PC-9 (cell line): Measurements from ENCODE around the gene NR5A1. TPM values are rescaled to one million over a fixed set of nuclear protein-coding genes. Genes with fewer than 3 reads are reported as not detected.

Experiments
- BruUV-seq: library from RNA; stranded (reverse); fragments of 400-500 nt; replicated peaks from 2 replicates; lab custom pipeline; 2021; lab: Mats Ljungman, UMichigan
- CTCF ChIA-PET: fragments of 300-600 bp; sonication (Branson Sonifier 250); formaldehyde crosslinking; loops from one replicate; lab custom pipeline; 2022; ENCODE audit warnings: antibody characterized with exemption; lab: Charles Lee
- POLR2A ChIA-PET: fragments of 300-600 bp; sonication (Branson Sonifier 250); formaldehyde crosslinking; loops from one replicate; lab custom pipeline; 2022; ENCODE audit warnings: antibody characterized with exemption; ENCODE audit not compliant: unreplicated experiment; lab: Charles Lee
- DNase-seq, 2 experiments: peaks; one replicate each; pipeline versions ENCODE4 v3.0.0 to v3.0.0-alpha.2; 2015 to 2022; ENCODE audit warnings: mixed read lengths in 1 of 2
- H2AFZ ChIP-seq: fragments of 200-600 bp; sonication (generic); 2 replicates; pipeline ENCODE4 v1.8.1; 2017; ENCODE audit warnings: antibody characterized with exemption
- H3F3A ChIP-seq: fragments of 200-600 bp; sonication (generic); 2 replicates; pipeline ENCODE4 v1.8.1; 2017; ENCODE audit warnings: antibody characterized with exemption, mild to moderate bottlenecking, low read depth; ENCODE audit not compliant: insufficient read depth
- H3K27ac ChIP-seq: fragments of 200-600 bp; sonication (generic); 2 replicates; pipeline ENCODE4 v1.6.1; 2016; ENCODE audit warnings: mixed run types
- H3K27me3 ChIP-seq: fragments of 200-600 bp; sonication (generic); 2 replicates; pipeline ENCODE4 v1.6.1; 2016; ENCODE audit warnings: low read depth, mixed run types; ENCODE audit not compliant: insufficient read depth
- H3K36me3 ChIP-seq: fragments of 200-600 bp; sonication (generic); 2 replicates; pipeline ENCODE4 v1.6.1; 2016; ENCODE audit warnings: low read depth, mixed run types
- H3K4me1 ChIP-seq: fragments of 200-600 bp; sonication (generic); replicated peaks from 2 replicates; pipeline ENCODE4 v1.6.1; 2016; ENCODE audit warnings: mixed run types; ENCODE audit not compliant: insufficient read depth
- H3K4me2 ChIP-seq: fragments of 200-600 bp; sonication (generic); 2 replicates; pipeline ENCODE4 v1.6.1; 2017; ENCODE audit warnings: mixed run types
- H3K4me3 ChIP-seq: fragments of 200-600 bp; sonication (generic); 2 replicates; pipeline ENCODE4 v1.6.1; 2016; ENCODE audit warnings: mixed run types
- H3K79me2 ChIP-seq: fragments of 200-600 bp; sonication (generic); 2 replicates; pipeline ENCODE4 v1.6.1; 2017; ENCODE audit warnings: low read depth, mixed run types
- H3K9me2 ChIP-seq: fragments of 200-600 bp; sonication (generic); 2 replicates; pipeline ENCODE4 v1.8.1; 2017; ENCODE audit warnings: mild to moderate bottlenecking; ENCODE audit not compliant: insufficient read depth
- H3K9me3 ChIP-seq: fragments of 200-600 bp; sonication (generic); 2 replicates; pipeline ENCODE4 v1.8.1; 2016; ENCODE audit warnings: low read depth; ENCODE audit not compliant: insufficient read depth
- H4K20me1 ChIP-seq: fragments of 200-600 bp; sonication (generic); 2 replicates; pipeline ENCODE4 v1.8.1; 2017; ENCODE audit not compliant: insufficient read depth
- CTCF ChIP-seq: fragments of 200-600 bp; sonication (generic); conservative IDR thresholded peaks from 2 replicates; pipeline ENCODE4 v1.6.1; 2017; ENCODE audit warnings: mixed run types, antibody characterized with exemption, mild to moderate bottlenecking, moderate library complexity
- EZH2 ChIP-seq: fragments of 200-600 bp; sonication (generic); IDR thresholded peaks from 2 replicates; pipeline ENCODE4 v1.8.0; 2017; ENCODE audit warnings: antibody characterized with exemption, low read depth
- intact Hi-C: fragments of 100-400 bp; cut with micrococcal nuclease; formaldehyde crosslinking; loops from one replicate; pipeline ENCODE4 v1.10.0; 2022; ENCODE audit not compliant: unreplicated experiment
- total RNA-seq: library from RNA; stranded (reverse); gene quantifications from 2 replicates; pipeline ENCODE4 v1.2.3, GENCODE V29; 2021

Gene NR5A1
- total RNA-seq, 1 experiment from 2014 or later, result 0.15 TPM

DNA sequence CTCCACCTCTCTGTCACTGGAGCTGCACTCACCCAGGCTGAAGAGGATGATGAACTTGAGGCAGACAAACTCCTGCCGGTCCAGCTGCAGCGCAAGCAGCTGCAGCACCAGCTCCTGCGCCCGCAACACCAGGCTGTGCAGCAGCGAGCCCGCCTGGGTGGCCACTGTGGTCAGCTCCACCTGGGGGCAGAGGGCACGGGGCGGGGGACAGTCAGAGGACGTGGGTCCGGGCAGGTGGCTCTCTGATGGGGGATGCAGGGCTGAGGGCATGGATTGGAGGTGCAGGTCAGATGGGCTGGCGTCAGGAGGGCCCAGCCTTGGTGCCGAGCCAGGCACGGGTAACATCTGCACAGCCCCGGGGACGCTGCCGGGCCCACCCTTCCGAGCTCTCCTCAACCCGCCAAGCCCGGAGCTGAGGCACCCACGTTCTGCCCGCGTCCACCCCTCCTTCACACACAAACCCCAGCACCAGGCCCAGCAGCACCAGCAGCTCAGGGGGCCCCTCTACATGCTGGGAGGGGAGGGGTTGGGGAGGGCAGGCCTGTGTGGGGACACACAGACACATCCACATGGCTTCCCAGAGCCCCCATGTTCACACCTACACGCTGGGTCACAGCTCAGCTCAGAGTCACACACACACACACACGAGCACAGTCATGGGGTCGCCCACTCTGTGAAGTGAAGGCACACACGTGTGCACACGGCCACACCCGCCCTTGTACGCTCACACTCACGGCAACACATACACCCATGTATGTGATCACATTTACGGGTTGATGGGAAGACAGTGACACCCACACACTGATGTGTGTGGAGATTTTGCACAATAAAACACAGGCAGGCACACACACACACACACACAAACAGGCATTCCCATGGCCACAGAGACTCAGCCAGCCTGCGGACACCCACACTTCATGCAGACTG is 15.9 kb downstream of the NR5A1 start:
- no peak overlapping the region for H2AFZ ChIP-seq
- no peaks in the 10 kb centered on the region for H3K36me3 ChIP-seq
- H3K4me1 ChIP-seq, result no peaks in the 10 kb centered on the region
- no peak overlapping the region for H3K27ac ChIP-seq
- no peaks in the 10 kb centered on the region for H3K9me3 ChIP-seq
- no peak overlapping the region for H3K4me2 ChIP-seq
- H3K4me3 ChIP-seq, result no peak overlapping the region
- POLR2A ChIA-PET, result no interaction called here
- peaks cover 41% of the 10 kb centered on the region for H3K27me3 ChIP-seq
- H3K79me2 ChIP-seq, result no peaks in the 10 kb centered on the region
- CTCF ChIA-PET, result interaction anchor here (0.7 kb wide), 1 partner anchor 33 kb away, joined by 4 read pairs; no protein-coding TSS in a partner anchor
- no peaks in the 10 kb centered on the region for H3K9me2 ChIP-seq
- no peaks in the 10 kb centered on the region for H4K20me1 ChIP-seq
- no peak for DNase-seq
- no TSS peak for BruUV-seq
- intact Hi-C loops, result no loop called here
- no peaks in the 10 kb centered on the region for H3F3A ChIP-seq
- TF ChIP-seq CTCF, result no peak
- TF ChIP-seq EZH2, result no peak

- Histone ChIP-seq H3K79me2 (no peaks in the 10 kb centered on the region), H3K36me3 (no peaks in the 10 kb centered on the region), H4K20me1 (no peaks in the 10 kb centered on the region), H3K9me2 (no peaks in the 10 kb centered on the region), H3K4me2 (no peak overlapping the region), H3K27ac (no peak overlapping the region), H3K4me3 (no peak overlapping the region), H3F3A (no peaks in the 10 kb centered on the region), H3K27me3 (peaks cover 52% of the 10 kb centered on the region), H2AFZ (no peak overlapping the region), H3K9me3 (no peaks in the 10 kb centered on the region), H3K4me1 (no peaks in the 10 kb centered on the region)
- BruUV-seq, result no TSS peak
- CTCF ChIA-PET, result no interaction called here
- no peak for TF ChIP-seq EZH2
- TF ChIP-seq CTCF, result no peak
- DNase-seq, result no peak
- intact Hi-C loops, result no loop called here
- POLR2A ChIA-PET, result no interaction called here
These were observed 17.2 kb downstream of the NR5A1 start for GRCh38 chr9:124490004-124490403.

DNA sequence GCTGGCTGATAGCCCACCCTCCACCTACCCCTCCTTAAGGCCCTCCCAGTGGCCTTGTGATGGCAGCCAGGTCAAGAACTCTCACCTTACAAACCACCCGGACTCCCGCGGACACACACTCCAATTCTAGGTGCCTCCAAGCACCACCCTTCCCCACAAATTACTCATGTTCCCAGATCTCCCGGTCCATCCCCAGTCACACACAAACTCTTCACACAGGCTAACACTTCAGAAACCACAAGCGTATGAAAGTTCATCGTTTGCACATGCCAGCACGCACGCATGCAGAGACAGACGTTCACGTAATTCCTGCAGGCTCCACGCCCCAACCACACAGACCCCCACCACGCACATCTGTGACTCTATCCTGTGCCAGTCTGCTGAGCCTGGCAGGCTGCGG is 18.0 kb downstream of the NR5A1 start:
- POLR2A ChIA-PET, result no interaction called here
- Histone ChIP-seq H3K27me3 (peaks cover 49% of the 10 kb centered on the region), H3K4me3 (no peak overlapping the region)

More for the DNA sequence above, 18.0 kb downstream of the NR5A1 start:
- Histone ChIP-seq H3K9me2 (no peaks in the 10 kb centered on the region), H3K27ac (no peak overlapping the region), H4K20me1 (no peaks in the 10 kb centered on the region), H3K9me3 (no peaks in the 10 kb centered on the region), H3K79me2 (no peaks in the 10 kb centered on the region), H3K36me3 (no peaks in the 10 kb centered on the region), H2AFZ (no peak overlapping the region), H3K4me1 (no peaks in the 10 kb centered on the region), H3K4me2 (no peak overlapping the region), H3F3A (no peaks in the 10 kb centered on the region)
- intact Hi-C loops, result no loop called here
- CTCF ChIA-PET, result no interaction called here
- no TSS peak for BruUV-seq
- TF ChIP-seq CTCF (no peak), EZH2 (no peak)
- DNase-seq, result no peak
